ENCODE measurements around the gene RELL1.

RELL1 gene

DNA sequence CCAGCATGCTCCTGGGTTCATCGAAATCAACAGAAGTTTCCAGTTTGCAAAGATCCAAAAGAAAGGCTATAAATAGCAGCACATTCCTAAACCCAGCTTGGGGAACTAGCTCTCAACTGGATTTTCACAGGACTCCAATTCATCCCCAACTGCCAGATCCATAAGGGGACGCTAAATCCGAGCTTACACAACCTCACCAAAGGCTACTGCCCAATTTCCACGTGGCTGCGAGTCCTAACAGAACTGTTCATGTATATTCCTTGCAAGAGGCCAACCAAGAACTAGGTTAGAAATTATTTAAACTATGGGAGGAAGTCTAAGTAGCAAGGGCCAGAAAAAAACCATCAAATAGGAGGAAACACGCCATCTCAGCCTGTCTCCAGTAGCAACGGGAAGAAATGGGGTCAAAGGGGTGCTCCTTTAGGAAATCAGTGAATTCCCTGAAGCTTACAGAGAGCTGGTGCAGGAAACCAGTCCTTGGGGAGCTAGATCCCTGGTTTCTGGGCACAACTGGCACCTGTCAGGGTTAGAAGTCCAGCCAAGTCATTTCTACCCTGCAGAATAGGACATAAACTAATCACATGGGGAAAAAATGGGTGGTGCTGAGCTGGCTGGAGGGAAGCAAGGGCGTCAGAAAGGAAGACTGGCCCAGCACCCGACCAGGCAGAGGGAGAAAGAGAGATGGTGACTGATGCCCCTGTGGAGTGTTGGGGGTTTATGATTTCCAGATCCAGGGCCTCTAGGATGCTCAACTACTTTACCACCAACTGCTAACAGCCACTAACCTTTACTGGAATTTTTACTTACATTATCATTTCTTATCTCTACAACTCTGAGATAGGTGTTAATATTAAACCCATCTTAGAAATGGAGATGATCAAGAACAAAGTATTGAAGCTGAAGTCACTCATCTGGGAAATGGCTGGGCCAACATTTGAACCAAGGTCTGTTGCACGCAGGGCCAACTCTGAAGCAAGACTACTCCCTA, 20.5 kb downstream of the RELL1 start:
- no peak for DNase-seq (ENCODE audit: low read depth)

DNA sequence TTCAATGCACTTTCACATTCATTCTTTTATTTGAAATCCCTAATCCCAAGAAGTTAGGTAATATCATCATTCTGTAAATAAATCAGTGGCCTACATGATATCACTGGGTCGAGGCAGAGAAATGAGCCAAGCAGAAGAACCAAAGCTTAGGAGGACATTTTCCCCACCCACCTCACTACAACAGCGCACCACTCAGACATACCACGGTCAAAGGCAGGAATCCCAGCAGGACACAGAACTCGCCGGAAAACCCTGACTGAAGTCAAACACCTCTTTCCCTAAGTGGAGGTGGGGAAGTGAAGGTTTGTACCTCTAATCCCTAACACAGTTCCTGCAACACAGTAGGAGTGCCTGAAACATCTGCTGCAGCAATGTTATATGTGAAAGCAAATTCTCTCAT, 21.5 kb downstream of the RELL1 start:
- no peak for DNase-seq (ENCODE audit: low read depth)

DNA sequence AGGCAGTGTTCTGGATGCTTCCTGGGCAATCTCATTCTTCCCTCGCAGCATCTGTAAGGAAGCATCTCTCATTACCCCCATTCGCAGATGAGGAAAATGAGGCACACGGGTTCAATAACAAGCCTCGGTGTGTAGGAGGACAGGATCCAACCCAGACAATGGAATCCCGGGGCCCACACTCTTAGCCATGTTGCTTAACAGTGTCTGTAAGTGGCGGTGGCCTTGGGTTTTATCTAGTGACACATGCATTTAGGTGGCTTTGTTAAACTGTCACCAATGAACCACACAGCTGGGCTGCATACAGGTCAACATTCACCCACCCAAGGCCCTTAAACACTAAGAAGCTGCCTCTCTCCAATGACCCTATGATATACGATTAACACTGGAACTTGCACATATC, 22.6 kb downstream of the RELL1 start:
- no peak for DNase-seq (ENCODE audit: low read depth)

DNA sequence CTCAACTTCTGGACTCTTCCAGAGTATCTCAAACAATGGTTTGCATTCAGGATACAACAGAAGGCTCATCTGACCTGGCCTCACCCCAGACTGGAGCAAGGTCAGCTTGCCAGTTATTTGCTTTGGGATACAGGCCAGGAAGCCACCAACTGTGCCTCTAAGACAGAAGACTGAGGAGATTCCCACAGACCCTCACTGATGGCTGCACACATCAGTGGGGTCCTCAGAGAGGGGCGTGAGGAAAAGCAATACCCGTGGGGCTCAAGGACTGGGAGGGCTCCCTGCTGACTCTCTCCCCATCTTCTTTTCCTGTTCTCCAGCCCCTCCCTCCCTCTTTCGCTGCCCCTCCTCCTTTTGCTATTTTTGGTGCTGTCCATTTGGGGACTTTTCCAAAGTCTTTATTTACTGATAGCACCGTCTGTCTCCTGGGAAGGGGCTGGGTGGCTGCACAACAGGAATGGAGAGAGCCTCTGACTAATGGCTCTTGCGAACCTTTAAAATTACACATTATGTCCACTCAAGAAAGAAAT, 23.2 kb downstream of the RELL1 start:
- no peak for DNase-seq (ENCODE audit: low read depth)

DNA sequence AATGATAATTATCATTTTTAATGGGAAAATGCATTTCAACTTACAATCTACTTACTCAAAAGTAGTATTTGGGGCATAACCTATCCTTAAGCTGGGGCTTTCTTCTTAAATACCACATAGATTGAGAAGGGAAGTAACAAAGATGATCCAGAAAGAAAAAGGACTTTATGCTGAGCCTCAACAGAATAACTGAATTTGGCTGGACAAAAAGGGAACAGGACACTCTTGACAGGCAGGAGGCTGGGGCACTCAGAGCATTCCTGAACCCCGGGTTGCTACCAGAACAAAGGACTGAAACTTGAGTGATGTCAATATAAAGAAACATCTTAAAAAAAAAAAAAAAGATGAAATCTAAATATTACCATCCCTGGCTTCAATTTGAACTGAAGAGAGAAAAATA, 23.9 kb downstream of the RELL1 start:
- no peak for DNase-seq (ENCODE audit: low read depth)

DNA sequence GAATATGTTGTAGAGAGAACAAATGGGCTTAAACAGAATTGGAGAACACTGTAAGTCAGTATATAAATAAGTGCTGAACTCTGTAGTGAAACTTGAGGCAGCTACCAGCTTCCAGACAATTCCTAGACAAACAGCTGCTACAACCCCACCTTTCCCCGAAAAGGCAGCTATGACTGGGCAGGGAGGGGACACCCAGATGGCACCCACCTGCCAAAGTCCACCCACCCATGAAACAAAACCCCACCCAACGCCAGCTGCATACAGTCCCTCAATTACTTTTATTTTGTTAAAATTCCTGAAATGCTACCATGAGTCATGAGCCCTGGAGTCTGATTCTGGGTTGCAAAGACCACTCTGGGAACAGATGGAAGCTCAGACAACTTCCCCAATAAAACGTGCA, 24.4 kb downstream of the RELL1 start:
- DNase-seq (ENCODE audit: low read depth), result no peak

DNA sequence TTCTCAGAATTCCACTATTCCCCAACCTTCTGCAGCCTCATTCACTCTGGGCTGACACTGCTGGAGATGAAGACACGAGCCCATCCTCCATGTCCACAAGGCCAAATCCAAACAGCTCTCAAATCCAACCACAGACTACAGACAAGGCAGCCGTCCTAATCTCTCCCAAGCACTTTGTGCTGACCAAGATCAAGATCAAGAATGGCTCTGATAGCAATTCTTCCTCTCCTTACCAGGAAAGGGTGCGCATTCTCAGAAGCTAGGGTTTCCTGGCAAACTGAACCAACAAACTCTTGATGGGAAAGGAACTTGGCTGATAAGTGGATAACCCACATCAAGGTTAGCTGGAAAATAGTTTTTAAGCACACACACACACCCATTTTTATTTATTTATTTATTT, 26.5 kb downstream of the RELL1 start:
- DNase-seq (ENCODE audit: low read depth), result no peak

DNA sequence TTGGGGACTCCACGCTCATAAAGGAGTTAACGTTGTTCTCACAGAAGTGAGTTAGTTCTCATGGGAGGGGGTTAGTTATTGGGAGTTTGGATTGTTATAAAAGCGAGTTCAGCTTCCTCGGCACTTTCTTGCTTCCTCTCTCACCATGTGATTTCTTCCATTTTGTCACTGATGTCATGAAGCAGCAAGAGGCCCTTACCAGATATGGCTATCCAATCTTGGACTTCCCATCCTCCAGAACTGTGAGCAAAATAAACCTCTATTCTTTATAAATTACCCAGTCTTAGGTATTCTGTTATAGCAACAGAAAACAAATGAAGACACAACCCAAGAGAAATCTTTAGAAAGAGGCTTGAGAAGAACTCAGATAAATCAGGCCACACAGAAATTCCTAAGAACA, 29.5 kb downstream of the RELL1 start:
- no peak for DNase-seq (ENCODE audit: low read depth)

DNA sequence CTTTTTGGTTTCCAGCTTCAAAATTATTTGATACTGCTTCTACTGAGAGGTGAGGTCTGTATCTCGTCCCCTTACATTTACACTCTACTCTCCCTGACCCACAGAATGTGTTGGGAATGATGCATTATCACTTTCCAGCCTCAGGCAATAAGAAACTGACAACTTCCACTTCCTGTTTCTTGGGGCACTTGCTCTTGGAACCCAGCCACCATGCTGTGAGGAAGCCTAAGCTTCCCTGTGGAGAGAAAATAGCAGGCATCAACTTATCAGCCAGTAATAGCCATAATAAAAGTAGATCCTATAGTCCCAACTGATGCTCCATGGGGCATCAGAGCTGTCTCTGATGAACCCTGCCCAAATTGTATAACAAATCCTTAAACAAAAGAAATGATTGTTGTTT, 32.6 kb downstream of the RELL1 start:
- no peak for DNase-seq (ENCODE audit: low read depth)

DNA sequence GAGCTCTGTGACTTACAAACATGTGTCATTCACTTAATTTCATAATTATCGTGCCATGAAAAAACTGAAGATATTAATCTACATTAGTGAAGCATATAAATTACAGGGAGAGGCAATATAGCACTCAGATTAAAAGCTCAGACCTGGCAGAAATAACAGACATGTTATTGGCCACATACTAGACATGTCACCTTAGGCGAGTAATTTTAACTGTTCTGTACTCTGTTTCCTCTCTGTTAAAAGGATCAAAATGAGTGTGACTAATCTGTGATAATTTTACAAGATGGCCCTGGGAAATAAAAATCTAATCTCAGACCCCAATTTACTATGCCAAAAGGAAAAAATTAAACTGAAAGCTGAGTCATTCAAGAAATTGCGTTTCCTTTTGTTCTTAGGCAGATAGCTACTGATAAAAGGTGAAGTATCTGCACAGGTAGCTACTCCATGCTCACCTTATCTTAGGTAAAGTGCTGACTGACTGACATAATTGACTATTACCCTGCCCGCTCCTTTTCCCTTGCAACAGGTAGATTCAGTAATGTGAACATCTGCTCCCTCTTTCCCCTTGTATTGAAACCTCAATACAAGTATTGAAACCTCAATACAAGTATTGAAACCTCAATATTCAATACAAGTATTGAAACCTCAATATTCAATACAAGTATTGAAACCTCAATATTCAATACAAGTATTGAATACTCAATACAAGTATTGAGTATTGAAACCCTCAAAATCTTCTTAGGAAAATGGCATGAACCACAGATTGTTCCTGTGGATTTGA, 33.2 kb downstream of the RELL1 start:
- no peak for DNase-seq (ENCODE audit: low read depth)

DNA sequence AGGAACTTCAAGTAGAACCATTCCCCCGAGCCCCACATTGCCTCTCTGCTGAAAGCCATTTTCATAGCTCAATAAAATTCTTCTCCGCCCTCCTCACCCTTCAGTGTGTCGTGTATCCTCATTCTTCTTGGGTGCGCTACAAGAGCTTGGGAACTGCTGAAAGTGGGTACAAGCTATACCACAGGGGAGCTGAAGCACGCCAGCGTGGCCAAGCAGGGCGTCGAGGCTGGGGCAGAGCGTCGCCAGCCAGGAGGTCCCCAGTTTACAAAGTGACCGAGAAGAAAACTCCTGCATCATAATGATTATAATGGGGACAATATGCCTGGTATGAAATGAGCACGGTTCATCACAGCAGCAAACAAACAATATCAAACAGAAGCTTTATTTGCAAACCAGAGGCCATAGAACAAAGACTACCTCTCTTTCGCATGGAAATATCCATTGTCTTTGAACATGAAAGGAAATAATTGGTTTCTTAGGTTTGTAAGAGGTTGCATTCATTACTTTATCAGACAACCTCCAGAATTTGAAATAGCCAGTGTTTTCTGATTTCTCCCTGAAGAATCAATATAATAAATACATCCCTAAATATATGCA, 34.3 kb downstream of the RELL1 start:
- DNase-seq (ENCODE audit: low read depth), result no peak

DNA sequence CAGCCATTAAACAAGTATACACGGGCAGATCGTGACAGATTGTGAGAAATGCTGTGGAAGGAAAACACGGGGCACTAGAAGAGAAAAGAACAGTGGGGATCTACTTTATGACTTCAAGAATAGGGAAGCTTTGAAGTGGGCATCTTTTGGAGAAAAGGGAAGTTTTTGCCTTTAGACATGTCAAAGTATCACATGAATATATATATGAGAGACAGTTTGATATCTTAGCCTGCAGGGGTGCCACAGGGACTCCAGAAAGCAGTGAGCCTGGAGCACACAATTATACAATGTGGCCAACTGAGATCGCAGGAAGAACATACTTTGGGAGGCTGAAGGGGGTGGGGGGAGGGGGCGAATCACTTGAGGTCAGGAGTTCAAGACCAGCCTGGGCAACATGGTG, 35.7 kb downstream of the RELL1 start:
- no peak for DNase-seq (ENCODE audit: low read depth)

DNA sequence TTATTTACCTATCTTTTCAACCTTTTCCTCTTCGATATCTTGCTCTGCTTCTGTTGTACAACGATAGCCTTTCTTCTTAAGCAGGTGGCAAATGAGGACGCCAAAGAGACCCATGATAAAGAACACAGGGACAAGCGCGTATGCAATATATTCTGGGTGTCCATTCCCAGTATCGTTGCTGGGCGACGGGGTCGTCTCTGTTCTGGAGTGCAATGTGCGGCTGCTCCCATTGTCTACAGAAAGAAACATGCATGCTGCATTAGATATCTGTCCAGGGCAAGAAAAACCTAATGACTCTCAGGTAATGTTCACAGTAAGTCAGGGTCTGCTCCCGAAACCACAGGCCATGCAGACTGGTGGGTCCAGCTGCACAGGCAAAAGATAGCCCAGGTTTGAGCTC, 36.9 kb downstream of the RELL1 start:
- DNase-seq (ENCODE audit: low read depth), result no peak

DNA sequence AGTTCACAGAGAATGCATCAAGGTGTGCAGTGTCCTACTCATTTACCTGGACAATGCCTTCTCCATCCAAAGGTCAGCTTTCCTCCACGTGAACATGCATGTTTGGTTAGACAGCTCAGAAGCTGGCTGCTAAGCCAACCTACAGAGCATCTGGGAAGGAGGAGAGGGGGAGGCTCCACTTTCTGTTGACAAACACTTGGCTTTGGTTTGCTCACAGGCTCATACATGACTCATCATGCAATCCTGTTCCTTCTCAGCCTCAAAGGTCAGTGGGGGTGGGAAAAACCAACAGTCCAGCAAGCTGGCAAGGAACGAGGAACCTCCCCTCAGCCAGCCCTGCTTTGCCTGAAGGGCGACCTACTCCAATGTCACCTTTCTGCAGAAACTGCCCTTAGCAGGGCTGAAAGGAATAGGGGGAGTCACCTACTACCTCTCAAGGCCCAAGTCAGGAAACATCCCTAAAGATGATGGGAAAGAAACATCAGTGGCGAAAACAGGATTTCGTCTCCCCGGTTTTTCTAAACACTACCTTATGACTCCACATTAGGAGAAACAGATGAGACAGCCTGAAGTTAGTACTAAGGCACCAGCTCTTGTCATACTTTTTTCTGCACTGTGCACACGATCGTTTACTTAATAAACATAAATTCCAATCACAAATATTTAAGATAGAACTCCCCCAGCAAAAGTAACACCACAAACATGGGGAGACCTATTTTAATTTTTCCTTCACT, 37.9 kb downstream of the RELL1 start:
- peak; percentile 84 for DNase-seq (ENCODE audit: low read depth)

DNA sequence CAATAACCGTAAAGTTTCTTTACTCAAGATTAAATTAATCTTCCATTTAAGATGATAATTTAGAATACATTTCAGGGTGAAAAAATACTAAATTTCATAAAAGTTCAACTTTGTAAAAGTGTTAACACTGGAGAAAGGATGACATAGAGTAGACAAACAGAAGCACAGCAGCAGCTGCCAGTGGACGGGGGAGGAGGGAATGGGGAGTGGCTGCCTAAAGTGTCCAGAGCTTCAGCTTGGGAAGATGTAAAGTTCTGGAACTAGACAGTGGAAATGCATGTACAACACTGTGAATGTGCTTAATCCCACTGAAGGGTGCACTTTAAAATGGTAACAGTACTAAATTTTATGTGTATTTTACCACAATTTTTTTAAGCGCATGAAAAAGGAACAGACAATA, 39.9 kb downstream of the RELL1 start:
- no peak for DNase-seq (ENCODE audit: low read depth)

DNA sequence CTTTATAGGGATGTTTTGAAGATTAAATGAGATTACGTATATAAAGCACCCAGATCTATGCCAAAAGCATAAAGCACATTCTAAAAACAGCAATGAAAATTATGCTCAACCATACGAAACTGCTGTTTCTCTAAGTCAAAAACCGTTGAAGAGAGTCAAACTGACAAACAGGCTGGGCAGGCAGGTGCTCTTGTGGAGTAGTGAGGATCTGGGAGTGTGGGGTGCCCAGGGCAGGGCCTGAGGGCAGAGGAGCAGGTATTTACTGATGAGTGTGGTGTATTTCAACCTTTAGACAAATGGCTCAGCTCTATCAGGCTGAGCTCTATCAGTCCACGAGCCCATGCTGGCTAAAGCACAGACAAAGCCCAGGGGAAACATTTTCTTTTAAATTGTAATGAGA, 40.4 kb downstream of the RELL1 start:
- no peak for DNase-seq (ENCODE audit: low read depth)

DNA sequence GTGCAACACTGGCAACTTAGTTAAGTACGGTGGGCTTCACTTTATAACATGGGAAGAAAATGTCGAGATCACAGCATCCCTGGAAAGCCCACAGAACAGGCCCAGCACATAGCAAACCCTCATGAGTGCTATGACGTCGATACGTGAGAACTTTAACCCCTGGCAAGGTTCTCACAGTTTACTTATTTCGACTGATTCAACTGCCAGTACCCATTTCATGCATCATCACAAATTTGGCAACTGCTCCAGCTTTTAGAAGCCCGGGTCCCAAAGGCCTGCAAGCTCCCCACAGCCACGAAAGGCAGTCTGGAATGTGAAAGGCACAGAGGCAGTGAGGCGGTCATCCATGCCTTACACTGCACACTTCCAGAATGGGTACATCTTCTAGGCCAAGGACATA, 41.2 kb downstream of the RELL1 start:
- DNase-seq (ENCODE audit: low read depth), result no peak

DNA sequence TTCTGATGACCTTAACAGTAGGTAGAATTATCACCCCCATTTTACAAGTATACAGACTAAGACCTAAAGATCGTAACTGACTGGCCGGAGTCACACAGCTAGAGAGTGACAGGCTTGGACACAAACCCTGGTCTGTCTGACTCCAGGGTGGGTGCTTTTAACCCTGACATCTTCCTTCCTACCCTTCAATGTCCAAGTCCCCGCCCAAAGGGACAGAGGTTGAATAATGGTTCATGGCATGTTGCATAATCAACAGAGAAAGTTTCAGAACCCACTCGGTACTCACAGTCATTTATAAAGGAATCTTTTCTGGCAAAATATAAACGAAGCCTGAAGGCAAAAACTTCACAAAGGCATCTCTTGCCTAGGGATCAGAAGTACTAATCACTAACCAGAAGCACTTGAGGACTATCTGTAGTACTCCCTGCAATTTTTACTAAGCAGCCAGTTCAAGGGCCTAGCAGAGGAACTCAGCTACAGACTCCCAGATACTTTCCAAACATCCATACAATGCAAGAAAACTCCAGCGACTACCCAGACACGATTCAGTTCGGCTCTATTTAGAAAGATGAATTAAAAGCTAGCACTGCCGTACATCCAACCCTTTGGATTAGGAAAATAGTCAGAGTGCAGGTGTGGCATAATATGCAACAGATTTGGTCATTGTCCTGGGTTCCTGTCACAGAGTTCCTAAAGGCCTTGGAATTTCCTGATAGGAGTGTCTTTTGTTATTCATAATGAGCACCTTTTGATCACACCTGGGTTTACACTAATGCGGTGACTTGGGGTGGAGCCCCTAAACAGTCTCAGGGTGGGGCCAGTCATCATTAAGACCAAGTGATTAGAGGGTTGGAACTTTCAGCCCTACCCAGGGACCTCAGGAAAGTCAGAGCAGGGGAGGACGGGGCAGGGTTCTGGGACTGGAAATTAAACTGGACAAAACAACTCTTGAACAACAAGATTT, 44.0 kb downstream of the RELL1 start:
- DNase-seq (ENCODE audit: low read depth), result no peak

DNA sequence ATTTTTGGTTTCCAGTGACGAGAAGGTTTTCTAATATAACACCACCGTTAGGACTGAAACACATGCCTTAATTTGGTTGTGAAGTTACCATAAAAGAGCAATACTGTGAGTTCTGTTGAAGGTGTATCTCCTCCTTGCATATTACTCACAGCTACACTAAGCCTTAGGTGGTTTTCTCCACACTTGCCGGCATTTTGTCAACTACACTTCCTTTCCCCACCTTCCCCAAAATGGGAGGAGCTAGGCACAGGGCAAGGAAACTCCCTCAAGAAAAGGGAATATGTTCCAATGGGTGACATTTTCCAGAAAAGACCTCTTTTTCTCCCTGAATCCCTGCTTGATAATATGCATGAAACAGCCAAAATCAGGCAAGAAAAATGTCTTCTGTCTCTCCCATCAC, 44.8 kb downstream of the RELL1 start:
- no peak for DNase-seq (ENCODE audit: low read depth)

DNA sequence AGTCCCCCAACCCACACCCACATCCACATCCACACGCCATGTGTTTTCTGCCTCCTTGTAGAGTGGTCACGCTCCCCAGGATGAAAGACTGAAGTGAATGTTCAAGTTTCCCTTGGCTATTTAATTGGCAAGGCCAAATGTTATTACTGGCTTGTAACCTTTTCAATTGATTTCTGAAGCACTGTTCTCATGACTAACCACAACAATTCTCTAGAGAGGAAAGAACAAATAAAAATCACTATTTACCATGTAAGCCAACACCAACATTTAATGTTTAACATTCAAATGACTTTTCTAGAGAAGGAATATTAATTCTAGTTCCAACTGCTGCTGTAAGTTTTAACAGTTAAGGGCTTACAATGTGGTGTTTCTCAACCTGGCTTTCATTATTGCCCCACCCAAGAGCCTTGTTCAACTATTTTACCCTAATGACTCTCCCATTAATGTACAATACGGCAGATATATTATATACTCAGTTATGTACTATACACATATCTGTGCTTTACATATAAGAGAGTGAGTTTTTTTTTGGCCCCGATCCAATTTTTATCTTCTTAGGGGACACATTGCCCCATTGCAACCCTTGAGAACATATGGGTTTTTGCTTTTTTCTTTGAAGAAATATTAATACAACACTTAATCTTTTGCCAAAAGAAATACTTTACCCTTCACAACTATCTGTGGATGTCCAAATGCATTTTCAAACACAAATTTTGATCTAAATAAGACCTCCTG, 46.5 kb downstream of the RELL1 start:
- DNase-seq (ENCODE audit: low read depth), result no peak
